ENCODE measurements around the gene TRAK2. TPM values are rescaled to one million over a fixed set of nuclear protein-coding genes. Genes with fewer than 3 reads are reported as not detected.

Gene TRAK2
- polyA plus RNA-seq, 1 of the 3 experiments (the other 2 are of a cell fraction), result 10.4 TPM

GRCh38 chr2:201401815-201402214, 49.4 kb downstream of the TRAK2 start:
- H3K9ac ChIP-seq, result no peak overlapping the region
- H3K27me3 ChIP-seq (ENCODE audit: insufficient read depth), result no peaks in the 10 kb centered on the region
- no peaks in the 10 kb centered on the region for H4K20me1 ChIP-seq (ENCODE audit: insufficient read depth)
- peaks cover 20 to 29% of the 10 kb centered on the region in 2 experiments; a peak in 2 of 4 replicates for H3K4me1 ChIP-seq (ENCODE audit: control insufficient read depth in 1 of 2, insufficient read depth in 2 of 2, low read depth in 1 of 2, low read length in 1 of 2)
- H3K27ac ChIP-seq (ENCODE audit: low read depth in 2 of 2, low read length in 1 of 2), result peak overlapping the region in 1 of 2 experiments; percentile 88; a peak in 1 of 4 replicates
- WGBS (ENCODE audit: low lambda C conversion rate), result 96% methylated on average over 3 of the region's 3 CpGs
- peaks cover 29 to 38% of the 10 kb centered on the region in 2 experiments for H3K36me3 ChIP-seq (replicated peaks in 1 of 2; ENCODE audit: control insufficient read depth in 1 of 2, insufficient read depth in 2 of 2, low read length in 1 of 2)
- H3K9me2 ChIP-seq, result no peaks in the 10 kb centered on the region
- CTCF ChIA-PET, result no interaction called here
- H3K79me2 ChIP-seq (ENCODE audit: insufficient read depth), result peaks cover 35% of the 10 kb centered on the region
- no peak overlapping the region for H3K4me2 ChIP-seq
- no peak for DNase-seq
- peaks cover 12% of the 10 kb centered on the region for H3F3A ChIP-seq (replicated peaks; ENCODE audit: insufficient read depth)
- H3K9me3 ChIP-seq, result no peaks in the 10 kb centered on the region
- POLR2A ChIA-PET, result no interaction called here
- H2AFZ ChIP-seq (ENCODE audit: low read depth), result no peak overlapping the region
- no peak for TF ChIP-seq MEF2A (IDR thresholded peaks at IDR 0.05; ENCODE audit: borderline replicate concordance, low read depth)
- no peak for TF ChIP-seq IRF3 (IDR thresholded peaks at IDR 0.05; ENCODE audit: low read depth, low read length)
- no peak for TF ChIP-seq YY1 (IDR thresholded peaks at IDR 0.05; ENCODE audit: low read depth)
- TF ChIP-seq EZH2phosphoT487 (IDR thresholded peaks at IDR 0.05; ENCODE audit: borderline replicate concordance, low read depth), result no peak
- TF ChIP-seq FOSL2 (IDR thresholded peaks at IDR 0.05; ENCODE audit: borderline replicate concordance, low read depth), result no peak
- no peak for TF ChIP-seq ELF1 (IDR thresholded peaks at IDR 0.05)
- TF ChIP-seq RFX5 (IDR thresholded peaks at IDR 0.05; ENCODE audit: low read length), result no peak
- no peak for TF ChIP-seq TEAD4 (IDR thresholded peaks at IDR 0.05; ENCODE audit: borderline replicate concordance, insufficient read depth)
- no peak for TF ChIP-seq USF1 (IDR thresholded peaks at IDR 0.05; ENCODE audit: borderline replicate concordance, low read depth)
- TF ChIP-seq TAF1 (IDR thresholded peaks at IDR 0.05; ENCODE audit: borderline replicate concordance, low read depth, low read length), result no peak
- no peak for TF ChIP-seq RXRA (IDR thresholded peaks at IDR 0.05; ENCODE audit: borderline replicate concordance, low read depth)
- TF ChIP-seq EP300 (IDR thresholded peaks at IDR 0.05; ENCODE audit: borderline replicate concordance in 1 of 2, low read depth in 1 of 2, low read length in 1 of 2), result no peak
- no peak for TF ChIP-seq FOXM1 (IDR thresholded peaks at IDR 0.05; ENCODE audit: low read depth)
- no peak for TF ChIP-seq FOXJ3 (CRISPR knock-in tag; IDR thresholded peaks at IDR 0.05)
- no peak for TF ChIP-seq GATA2 (CRISPR knock-in tag; IDR thresholded peaks at IDR 0.05)
- TF ChIP-seq JUND (IDR thresholded peaks at IDR 0.05), result no peak
- TF ChIP-seq RCOR1 (IDR thresholded peaks at IDR 0.05; ENCODE audit: low read length), result no peak
- no peak for TF ChIP-seq NFIC (IDR thresholded peaks at IDR 0.05; ENCODE audit: borderline replicate concordance)
- no peak overlapping the region for H3K4me3 ChIP-seq (ENCODE audit: low read depth in 2 of 2, low read length in 1 of 2)

- no peak overlapping the region for H2AFZ ChIP-seq (ENCODE audit: low read depth)
- H3K4me3 ChIP-seq (ENCODE audit: low read depth in 2 of 2, low read length in 1 of 2), result no peak overlapping the region
- H3K9ac ChIP-seq, result no peak overlapping the region
- H3K4me1 ChIP-seq (ENCODE audit: control insufficient read depth in 1 of 2, insufficient read depth in 2 of 2, low read depth in 1 of 2, low read length in 1 of 2), result peaks cover 0 to 6% of the 10 kb centered on the region in 2 experiments; a peak in 2 of 4 replicates
- peaks cover 2% of the 10 kb centered on the region for H3K79me2 ChIP-seq (ENCODE audit: insufficient read depth)
- no peak overlapping the region for H3K27ac ChIP-seq (ENCODE audit: low read depth in 2 of 2, low read length in 1 of 2)
- POLR2A ChIA-PET, result no interaction called here
- H3F3A ChIP-seq (replicated peaks; ENCODE audit: insufficient read depth), result peaks cover 10% of the 10 kb centered on the region
- no peaks in the 10 kb centered on the region for H3K27me3 ChIP-seq (ENCODE audit: insufficient read depth)
- WGBS (ENCODE audit: low lambda C conversion rate), result 74% methylated on average over 8 of the region's 8 CpGs
- H3K4me2 ChIP-seq, result no peak overlapping the region
- no peaks in the 10 kb centered on the region for H3K9me2 ChIP-seq
- CTCF ChIA-PET, result interaction anchor here (1.0 kb wide), 1 partner anchor 44 kb away, joined by 3 read pairs; no protein-coding TSS in a partner anchor
- DNase-seq, result no peak
- H3K9me3 ChIP-seq, result no peaks in the 10 kb centered on the region
- no peaks in the 10 kb centered on the region for H4K20me1 ChIP-seq (ENCODE audit: insufficient read depth)
- H3K36me3 ChIP-seq (replicated peaks in 1 of 2; ENCODE audit: control insufficient read depth in 1 of 2, insufficient read depth in 2 of 2, low read length in 1 of 2), result peaks cover 71 to 72% of the 10 kb centered on the region in 2 experiments
- no peak for TF ChIP-seq POLR2AphosphoS5 (IDR thresholded peaks at IDR 0.05; ENCODE audit: low read depth, low read length)
- no peak for TF ChIP-seq RCOR1 (IDR thresholded peaks at IDR 0.05; ENCODE audit: low read length)
- TF ChIP-seq FOXJ3 (CRISPR knock-in tag; IDR thresholded peaks at IDR 0.05), result no peak
- no peak for TF ChIP-seq TAF1 (IDR thresholded peaks at IDR 0.05; ENCODE audit: borderline replicate concordance, low read depth, low read length)
- TF ChIP-seq EP300 (IDR thresholded peaks at IDR 0.05; ENCODE audit: borderline replicate concordance in 1 of 2, low read depth in 1 of 2, low read length in 1 of 2), result no peak
- TF ChIP-seq SMC3 (IDR thresholded peaks at IDR 0.05; ENCODE audit: low read depth, low read length), result no peak
- no peak for TF ChIP-seq YY1 (IDR thresholded peaks at IDR 0.05; ENCODE audit: low read depth)
- no peak for TF ChIP-seq FOSL2 (IDR thresholded peaks at IDR 0.05; ENCODE audit: borderline replicate concordance, low read depth)
- TF ChIP-seq NFIC (IDR thresholded peaks at IDR 0.05; ENCODE audit: borderline replicate concordance), result no peak
- no peak for TF ChIP-seq JUND (IDR thresholded peaks at IDR 0.05)
- TF ChIP-seq USF2 (IDR thresholded peaks at IDR 0.05; ENCODE audit: borderline replicate concordance, low read depth, low read length), result no peak
- TF ChIP-seq TCF12 (IDR thresholded peaks at IDR 0.05), result no peak
- no peak for TF ChIP-seq NRF1 (IDR thresholded peaks at IDR 0.05; ENCODE audit: low read depth, low read length)
- no peak for TF ChIP-seq RAD21 (IDR thresholded peaks at IDR 0.05; ENCODE audit: low read length)
- TF ChIP-seq FOXM1 (IDR thresholded peaks at IDR 0.05; ENCODE audit: low read depth), result no peak
- TF ChIP-seq RFX5 (IDR thresholded peaks at IDR 0.05; ENCODE audit: low read length), result no peak
- no peak for TF ChIP-seq ELF1 (IDR thresholded peaks at IDR 0.05)
These were observed 54.7 kb downstream of the TRAK2 start for GRCh38 chr2:201396595-201396994.
